ENCODE data around the gene PAMR1. TPM values are rescaled to one million over a fixed set of nuclear protein-coding genes. Genes with fewer than 3 reads are reported as not detected.

PAMR1 gene
- total and polyA plus RNA-seq, 3 experiments from 2014 or later: not detected

- Histone ChIP-seq H3K9me3 (ENCODE audit: low read length) (no peaks in the 10 kb centered on the region), H3K4me3 (ENCODE audit: low read length) (no peak overlapping the region), H3K36me3 (ENCODE audit: insufficient read depth, low read length) (no peaks in the 10 kb centered on the region), H3K27me3 (ENCODE audit: insufficient read depth, low read length, poor library complexity, severe bottlenecking) (peaks cover 5% of the 10 kb centered on the region), H3K27ac (ENCODE audit: low read depth, low read length) (no peak overlapping the region), H3K4me1 (ENCODE audit: insufficient read depth, low read length) (no peaks in the 10 kb centered on the region)
- no peak overlapping the region for H3K27ac Mint-ChIP-seq
- peaks cover 0 to 3% (median 0%) of the 10 kb centered on the region in 5 donors for H3K9me3 Mint-ChIP-seq
- no peaks in the 10 kb centered on the region for H3K4me1 Mint-ChIP-seq
- DNase-seq: no peak
- no peak overlapping the region for H3K4me3 Mint-ChIP-seq
- ChIA-PET POLR2A (no interaction called here), CTCF (interaction anchor here (1.0 to 1.3 kb wide), 2 partner anchors 20 to 484 kb away, joined by 3 to 4 read pairs; no protein-coding TSS in a partner anchor)
- H3K27me3 Mint-ChIP-seq: peaks cover 13 to 56% of the 10 kb centered on the region in 2 donors
- H3K36me3 Mint-ChIP-seq: no peaks in the 10 kb centered on the region
Measured at GRCh38 chr11:35412285-35412684, 113.1 kb downstream of the PAMR1 start.

- Mint-ChIP-seq H3K36me3 (no peaks in the 10 kb centered on the region), H3K9me3 (peaks cover 0 to 3% (median 0%) of the 10 kb centered on the region in 5 donors), H3K4me3 (no peak overlapping the region), H3K27ac (no peak overlapping the region), H3K4me1 (peaks cover 0 to 4% (median 1%) of the 10 kb centered on the region in 3 donors), H3K27me3 (peaks cover 10 to 16% of the 10 kb centered on the region in 2 donors)
- no peaks in the 10 kb centered on the region for H3K9me3 ChIP-seq (ENCODE audit: low read length)
- H3K27me3 ChIP-seq (ENCODE audit: insufficient read depth, low read length, poor library complexity, severe bottlenecking): no peaks in the 10 kb centered on the region
- no peak overlapping the region for H3K4me3 ChIP-seq (ENCODE audit: low read length)
- DNase-seq: no peak
- ChIA-PET CTCF (no interaction called here), POLR2A (no interaction called here)
- H3K27ac ChIP-seq (ENCODE audit: low read depth, low read length): no peak overlapping the region
- H3K36me3 ChIP-seq (ENCODE audit: insufficient read depth, low read length): no peaks in the 10 kb centered on the region
- no peaks in the 10 kb centered on the region for H3K4me1 ChIP-seq (ENCODE audit: insufficient read depth, low read length)
Measured at GRCh38 chr11:35407041-35407440, 118.4 kb downstream of the PAMR1 start.

GRCh38 chr11:35404388-35404775, 121.0 kb downstream of the PAMR1 start:
- Histone ChIP-seq H3K36me3 (ENCODE audit: insufficient read depth, low read length) (no peaks in the 10 kb centered on the region), H3K4me3 (ENCODE audit: low read length) (no peak overlapping the region), H3K9me3 (ENCODE audit: low read length) (no peaks in the 10 kb centered on the region), H3K4me1 (ENCODE audit: insufficient read depth, low read length) (no peaks in the 10 kb centered on the region), H3K27ac (ENCODE audit: low read depth, low read length) (no peak overlapping the region), H3K27me3 (ENCODE audit: insufficient read depth, low read length, poor library complexity, severe bottlenecking) (no peaks in the 10 kb centered on the region)
- ChIA-PET POLR2A (no interaction called here), CTCF (no interaction called here)
- H3K4me1 Mint-ChIP-seq: peaks cover 0 to 4% (median 1%) of the 10 kb centered on the region in 3 donors
- H3K27me3 Mint-ChIP-seq: peaks cover 7 to 25% of the 10 kb centered on the region in 2 donors
- H3K36me3 Mint-ChIP-seq: no peaks in the 10 kb centered on the region
- H3K9me3 Mint-ChIP-seq: no peaks in the 10 kb centered on the region
- H3K27ac Mint-ChIP-seq: no peak overlapping the region
- peak overlapping the region in 1 of 7 donors; percentile 16 for H3K4me3 Mint-ChIP-seq
- DNase-seq: no peak

GRCh38 chr11:35403765-35404387, 121.5 kb downstream of the PAMR1 start:
- Mint-ChIP-seq H3K36me3 (no peaks in the 10 kb centered on the region), H3K27ac (no peak overlapping the region), H3K4me1 (peaks cover 0 to 4% (median 1%) of the 10 kb centered on the region in 3 donors), H3K4me3 (no peak overlapping the region), H3K9me3 (no peaks in the 10 kb centered on the region), H3K27me3 (peaks cover 7 to 29% of the 10 kb centered on the region in 2 donors)
- no peaks in the 10 kb centered on the region for H3K27me3 ChIP-seq (ENCODE audit: insufficient read depth, low read length, poor library complexity, severe bottlenecking)
- H3K4me1 ChIP-seq (ENCODE audit: insufficient read depth, low read length): no peaks in the 10 kb centered on the region
- H3K27ac ChIP-seq (ENCODE audit: low read depth, low read length): no peak overlapping the region
- ChIA-PET CTCF (interaction anchor here (1.5 kb wide), 1 partner anchor 12 kb away, joined by 4 read pairs; no protein-coding TSS in a partner anchor), POLR2A (no interaction called here)
- DNase-seq: no peak
- H3K9me3 ChIP-seq (ENCODE audit: low read length): no peaks in the 10 kb centered on the region
- H3K4me3 ChIP-seq (ENCODE audit: low read length): no peak overlapping the region
- H3K36me3 ChIP-seq (ENCODE audit: insufficient read depth, low read length): no peaks in the 10 kb centered on the region

GRCh38 chr11:35402751-35403660, 122.4 kb downstream of the PAMR1 start:
- Histone ChIP-seq H3K27me3 (ENCODE audit: insufficient read depth, low read length, poor library complexity, severe bottlenecking) (no peaks in the 10 kb centered on the region), H3K9me3 (ENCODE audit: low read length) (no peaks in the 10 kb centered on the region), H3K36me3 (ENCODE audit: insufficient read depth, low read length) (no peaks in the 10 kb centered on the region), H3K27ac (ENCODE audit: low read depth, low read length) (no peak overlapping the region), H3K4me1 (ENCODE audit: insufficient read depth, low read length) (no peaks in the 10 kb centered on the region), H3K4me3 (ENCODE audit: low read length) (no peak overlapping the region)
- Mint-ChIP-seq H3K9me3 (no peaks in the 10 kb centered on the region), H3K27ac (no peak overlapping the region), H3K27me3 (peaks cover 7 to 34% of the 10 kb centered on the region in 2 donors), H3K4me3 (no peak overlapping the region), H3K36me3 (no peaks in the 10 kb centered on the region), H3K4me1 (peaks cover 0 to 4% (median 1%) of the 10 kb centered on the region in 3 donors)
- ChIA-PET CTCF (interaction anchor here (1.5 kb wide), 1 partner anchor 11 kb away, joined by 4 read pairs; no protein-coding TSS in a partner anchor), POLR2A (no interaction called here)
- DNase-seq: no peak

- no peak overlapping the region for H3K4me3 ChIP-seq (ENCODE audit: low read length)
- POLR2A ChIA-PET: no interaction called here
- H3K27ac ChIP-seq (ENCODE audit: low read depth, low read length): no peak overlapping the region
- Mint-ChIP-seq H3K4me1 (no peaks in the 10 kb centered on the region), H3K9me3 (peaks cover 0 to 2% (median 0%) of the 10 kb centered on the region in 5 donors), H3K36me3 (no peaks in the 10 kb centered on the region), H3K27me3 (peaks cover 6 to 43% of the 10 kb centered on the region in 2 donors), H3K4me3 (no peak overlapping the region), H3K27ac (no peak overlapping the region)
- DNase-seq: no peak
- no peaks in the 10 kb centered on the region for H3K27me3 ChIP-seq (ENCODE audit: insufficient read depth, low read length, poor library complexity, severe bottlenecking)
- CTCF ChIA-PET: interaction anchor here (0.8 kb wide), 1 partner anchor 474 kb away, joined by 3 read pairs; no protein-coding TSS in a partner anchor
- no peaks in the 10 kb centered on the region for H3K9me3 ChIP-seq (ENCODE audit: low read length)
- no peaks in the 10 kb centered on the region for H3K36me3 ChIP-seq (ENCODE audit: insufficient read depth, low read length)
- no peaks in the 10 kb centered on the region for H3K4me1 ChIP-seq (ENCODE audit: insufficient read depth, low read length)
Measured at GRCh38 chr11:35398881-35399280, 126.5 kb downstream of the PAMR1 start.

- peaks cover 0 to 2% (median 0%) of the 10 kb centered on the region in 5 donors for H3K9me3 Mint-ChIP-seq
- H3K36me3 ChIP-seq (ENCODE audit: insufficient read depth, low read length): no peaks in the 10 kb centered on the region
- POLR2A ChIA-PET: no interaction called here
Measured at GRCh38 chr11:35394941-35395340, 130.5 kb downstream of the PAMR1 start.

GRCh38 chr11:35393098-35393497, 132.3 kb downstream of the PAMR1 start:
- Mint-ChIP-seq H3K4me1 (peaks cover 9 to 20% (median 15%) of the 10 kb centered on the region in 3 donors), H3K4me3 (no peak overlapping the region), H3K27ac (no peak overlapping the region), H3K36me3 (no peaks in the 10 kb centered on the region), H3K27me3 (peaks cover 9 to 12% of the 10 kb centered on the region in 2 donors), H3K9me3 (peaks cover 0 to 2% (median 0%) of the 10 kb centered on the region in 5 donors)
- Histone ChIP-seq H3K36me3 (ENCODE audit: insufficient read depth, low read length) (no peaks in the 10 kb centered on the region), H3K4me1 (ENCODE audit: insufficient read depth, low read length) (peaks cover 16% of the 10 kb centered on the region), H3K4me3 (ENCODE audit: low read length) (no peak overlapping the region), H3K27me3 (ENCODE audit: insufficient read depth, low read length, poor library complexity, severe bottlenecking) (no peaks in the 10 kb centered on the region), H3K27ac (ENCODE audit: low read depth, low read length) (no peak overlapping the region), H3K9me3 (ENCODE audit: low read length) (no peaks in the 10 kb centered on the region)
- POLR2A ChIA-PET: no interaction called here
- DNase-seq: no peak
- CTCF ChIA-PET: interaction anchor here (1.3 to 7.6 kb wide), 5 partner anchors 202 to 806 kb away, joined by 3 to 75 read pairs (median 8); no protein-coding TSS in a partner anchor

More at GRCh38 chr11:35394941-35395340, 130.5 kb downstream of the PAMR1 start:
- H3K4me1 ChIP-seq (ENCODE audit: insufficient read depth, low read length): peaks cover 16% of the 10 kb centered on the region
- no peak for DNase-seq
- no peaks in the 10 kb centered on the region for H3K9me3 ChIP-seq (ENCODE audit: low read length)
- no peak overlapping the region for H3K4me3 ChIP-seq (ENCODE audit: low read length)
- CTCF ChIA-PET: interaction anchor here (0.8 to 7.6 kb wide), 6 partner anchors 8 to 808 kb away, joined by 3 to 75 read pairs (median 4); partner anchors contain the start of genes APIP and PDHX
- Mint-ChIP-seq H3K4me3 (no peak overlapping the region), H3K36me3 (no peaks in the 10 kb centered on the region), H3K27ac (no peak overlapping the region), H3K27me3 (peaks cover 9 to 29% of the 10 kb centered on the region in 2 donors), H3K4me1 (peaks cover 9 to 20% (median 15%) of the 10 kb centered on the region in 3 donors)
- H3K27ac ChIP-seq (ENCODE audit: low read depth, low read length): no peak overlapping the region
- H3K27me3 ChIP-seq (ENCODE audit: insufficient read depth, low read length, poor library complexity, severe bottlenecking): no peaks in the 10 kb centered on the region

All from CD8-positive, alpha-beta memory T cell (primary cell).